ENCODE measurements around the gene EGLN1. TPM values are rescaled to one million over a fixed set of nuclear protein-coding genes. Genes with fewer than 3 reads are reported as not detected.

Gene EGLN1
- total RNA-seq, 4 donors from 2014 or later, result 42.5 to 67.5 (median 56.7) TPM

GRCh38 chr1:231340328-231341013 lies 81.6 kb downstream of the EGLN1 start:
- no peaks in the 10 kb centered on the region for H3K27me3 ChIP-seq
- no peak for ATAC-seq
- TF ChIP-seq EP300 (IDR thresholded peaks at IDR 0.05) (no peak), POLR2AphosphoS5 (IDR thresholded peaks at IDR 0.05) (no peak), POLR2A (IDR thresholded peaks at IDR 0.05) (no peak), CTCF (IDR thresholded peaks at IDR 0.05) (no peak)
- WGBS, 2 donors (ENCODE audit: low coverage in 1 of 2), result 94% methylated on average over 2 of the region's 6 CpGs; no CpG with 5 or more reads in 1 of the 2 donors
- H3K4me3 ChIP-seq, result no peak overlapping the region
- peaks cover 0 to 40% of the 10 kb centered on the region in 2 donors for H3K36me3 ChIP-seq
- H3K4me1 ChIP-seq, result peaks cover 4 to 37% (median 21%) of the 10 kb centered on the region in 3 donors
- no peak overlapping the region for H3K27ac ChIP-seq
- H3K9me3 ChIP-seq, result no peaks in the 10 kb centered on the region

GRCh38 chr1:231338270-231339128 lies 83.6 kb downstream of the EGLN1 start, which contains the start of gene SPRTN:
TSS of gene SPRTN (plus strand) at chr1:231338293. CDS start at chr1:231338384, 91 bp downstream.
- TF ChIP-seq POLR2A (IDR thresholded peaks at IDR 0.05) (peak in 1 of 2 donors; percentile 8), CTCF (IDR thresholded peaks at IDR 0.05) (no peak), POLR2AphosphoS5 (IDR thresholded peaks at IDR 0.05) (peak; percentile 27), EP300 (IDR thresholded peaks at IDR 0.05) (no peak)
- Histone ChIP-seq H3K36me3 (peaks cover 0 to 30% of the 10 kb centered on the region in 2 donors), H3K27me3 (no peaks in the 10 kb centered on the region), H3K27ac (peak within 1 kb of the TSS; percentile 80 to 97 (median 93)), H3K4me1 (peaks cover 4 to 56% (median 32%) of the 10 kb centered on the region in 3 donors), H3K9me3 (no peaks in the 10 kb centered on the region), H3K4me3 (peak within 1 kb of the TSS; percentile 74 to 85)
- WGBS, 2 donors (ENCODE audit: low coverage in 1 of 2), result 2 to 8% methylated on average over 5 to 13 of the region's 43 CpGs
- peak; percentile 83 for ATAC-seq

- H3K27me3 ChIP-seq, result no peaks in the 10 kb centered on the region
- H3K36me3 ChIP-seq, result peaks cover 0 to 22% of the 10 kb centered on the region in 2 donors
- TF ChIP-seq POLR2AphosphoS5 (IDR thresholded peaks at IDR 0.05) (peak; percentile 91), CTCF (IDR thresholded peaks at IDR 0.05) (no peak), POLR2A (IDR thresholded peaks at IDR 0.05) (peak; percentile 83 to 85)
- peak; percentile 97 for ATAC-seq
- no peaks in the 10 kb centered on the region for H3K9me3 ChIP-seq
- peak within 1 kb of the TSS; percentile 74 to 85 for H3K4me3 ChIP-seq
- H3K27ac ChIP-seq, result peak within 1 kb of the TSS; percentile 80 to 97 (median 93)
- WGBS, 2 donors (ENCODE audit: low coverage in 1 of 2), result 1% methylated on average over 14 of the region's 74 CpGs; no CpG with 5 or more reads in 1 of the 2 donors
- peaks cover 4 to 65% (median 34%) of the 10 kb centered on the region in 3 donors for H3K4me1 ChIP-seq
These were observed 84.4 kb downstream of the EGLN1 start, which contains the start of gene EXOC8 for GRCh38 chr1:231337472-231338269. TSS of gene EXOC8 (minus strand) at chr1:231337852. CDS start at chr1:231337745, 107 bp downstream.

- WGBS, 2 donors (ENCODE audit: low coverage in 1 of 2), result 0% methylated on average over 2 to 5 of the region's 32 CpGs
- TF ChIP-seq POLR2AphosphoS5 (IDR thresholded peaks at IDR 0.05), result no peak
- TF ChIP-seq POLR2A (IDR thresholded peaks at IDR 0.05), result no peak
- TF ChIP-seq EP300 (IDR thresholded peaks at IDR 0.05), result no peak
- TF ChIP-seq CTCF (IDR thresholded peaks at IDR 0.05), result no peak
- Histone ChIP-seq H3K27me3 (no peaks in the 10 kb centered on the region), H3K9me3 (no peaks in the 10 kb centered on the region), H3K4me3 (peak overlapping the region; percentile 74 to 85), H3K4me1 (peaks cover 4 to 71% (median 34%) of the 10 kb centered on the region in 3 donors), H3K36me3 (peaks cover 0 to 16% of the 10 kb centered on the region in 2 donors), H3K27ac (peak overlapping the region; percentile 80 to 97 (median 93))
- no peak for ATAC-seq
These were observed 85.0 kb downstream of the EGLN1 start for GRCh38 chr1:231337043-231337471.

All from gastroesophageal sphincter (tissue), 4 donors.